ENCODE data around the gene EXD3. TPM values are rescaled to one million over a fixed set of nuclear protein-coding genes. Genes with fewer than 3 reads are reported as not detected.

EXD3 gene
- total RNA-seq, 1 donor from 2014 or later: 9.2 TPM

DNA sequence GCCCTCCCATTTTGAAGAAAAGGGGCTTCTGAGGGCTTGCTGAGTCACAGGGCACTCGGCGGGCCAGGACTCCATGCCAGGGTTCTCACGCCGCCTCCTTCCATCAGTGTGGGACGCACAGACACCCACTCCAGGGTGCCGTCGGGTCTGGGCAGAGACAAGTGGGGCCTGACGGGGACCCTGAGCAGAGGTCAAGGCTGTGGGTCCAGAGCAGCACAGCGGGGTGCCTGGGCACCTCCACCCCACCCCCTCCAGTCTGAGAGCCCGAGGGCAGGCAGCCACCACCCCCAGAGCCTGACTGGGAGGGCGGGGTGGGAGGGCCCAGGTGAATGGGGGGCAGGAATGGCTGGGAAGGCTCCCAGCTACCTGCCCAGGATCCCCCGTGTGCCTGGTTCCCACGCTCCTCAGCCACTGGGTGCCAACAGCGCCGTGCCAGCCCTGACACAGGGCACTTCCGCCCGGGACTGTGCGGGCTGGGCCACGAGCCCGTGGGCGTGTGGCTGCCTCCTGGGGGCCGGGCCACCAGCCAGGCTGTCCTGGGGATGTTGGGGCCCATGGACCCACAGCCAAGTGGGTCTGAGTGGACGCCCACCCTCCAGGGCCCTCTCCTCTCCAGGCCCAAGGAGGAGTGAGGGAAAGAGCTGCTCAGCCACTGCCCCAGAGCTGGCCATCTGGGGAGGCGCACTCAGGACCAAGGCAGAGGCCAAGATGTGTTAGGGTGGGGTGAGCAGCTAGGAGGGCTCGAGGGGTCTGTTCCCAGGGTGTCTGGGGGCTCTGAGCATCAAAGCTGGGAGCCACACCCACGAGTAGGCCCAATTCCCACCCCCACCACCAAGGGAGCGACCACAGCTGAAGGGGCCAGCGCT, 110.7 kb downstream of the EXD3 start:
- intact Hi-C loops (cut with micrococcal nuclease): no loop called here
- TF ChIP-seq CTCF (IDR thresholded peaks at IDR 0.05; ENCODE audit: borderline replicate concordance): no peak
- no peaks in the 10 kb centered on the region for H3K36me3 ChIP-seq
- peak; percentile 12 for DNase-seq
- H3K27ac ChIP-seq (replicated peaks): peak overlapping the region; percentile 8
- peaks cover 36% of the 10 kb centered on the region for H3K27me3 ChIP-seq (ENCODE audit: low read depth)
- H3K4me3 ChIP-seq: no peak overlapping the region
- peaks cover 32% of the 10 kb centered on the region for H3K4me1 ChIP-seq
- H3K9me3 ChIP-seq (replicated peaks): no peaks in the 10 kb centered on the region

DNA sequence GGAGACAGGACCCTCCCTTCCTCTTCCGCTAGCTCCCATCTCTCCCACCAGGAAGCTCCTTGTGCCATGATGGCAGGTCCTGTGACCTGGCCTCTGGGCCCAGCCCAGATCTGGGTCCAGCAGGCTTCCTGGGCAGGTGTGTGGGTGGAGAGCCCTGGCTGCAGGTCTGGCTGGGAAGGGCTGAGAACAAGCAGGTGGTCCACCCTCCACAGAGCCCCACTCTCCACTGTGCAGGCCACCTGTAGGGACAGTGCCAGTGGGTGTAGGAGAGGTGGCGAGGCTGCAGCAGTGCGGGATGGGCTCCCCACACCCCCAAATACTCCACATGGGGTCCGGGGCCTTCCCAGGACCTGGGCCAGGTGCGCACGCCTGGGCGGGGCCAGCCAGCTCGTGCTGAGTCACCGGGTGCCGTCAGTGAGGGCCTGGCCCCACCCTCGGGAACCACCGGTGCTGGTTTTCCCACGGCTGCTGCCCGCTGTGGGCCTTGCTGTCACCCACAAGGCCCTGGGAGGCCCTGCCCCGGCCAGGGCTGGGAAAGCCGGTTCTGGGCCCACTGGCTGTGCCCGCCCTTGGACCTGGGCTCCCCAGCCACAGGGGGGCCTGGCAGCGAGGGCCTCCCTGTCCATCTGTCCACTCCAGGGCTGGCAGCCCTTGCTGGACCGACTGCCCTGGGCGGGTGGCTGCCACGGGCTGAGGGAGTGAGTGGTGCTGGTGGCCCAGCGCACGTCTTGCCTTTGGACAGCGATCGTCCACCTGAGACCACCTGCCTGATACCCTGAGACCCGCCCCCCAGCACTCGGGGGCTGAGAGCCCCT, 111.6 kb downstream of the EXD3 start:
- Histone ChIP-seq H3K4me3 (no peak overlapping the region), H3K9me3 (replicated peaks) (no peaks in the 10 kb centered on the region), H3K36me3 (no peaks in the 10 kb centered on the region), H3K27me3 (ENCODE audit: low read depth) (peaks cover 36% of the 10 kb centered on the region), H3K27ac (replicated peaks) (peak overlapping the region; percentile 8), H3K4me1 (peaks cover 32% of the 10 kb centered on the region)
- intact Hi-C loops (cut with micrococcal nuclease): no loop called here
- DNase-seq: peak; percentile 13
- TF ChIP-seq CTCF (IDR thresholded peaks at IDR 0.05; ENCODE audit: borderline replicate concordance): no peak

- H3K36me3 ChIP-seq: no peaks in the 10 kb centered on the region
- TF ChIP-seq CTCF (IDR thresholded peaks at IDR 0.05; ENCODE audit: borderline replicate concordance): no peak
- H3K4me1 ChIP-seq: peaks cover 32% of the 10 kb centered on the region
- H3K9me3 ChIP-seq (replicated peaks): no peaks in the 10 kb centered on the region
- intact Hi-C loops (cut with micrococcal nuclease): no loop called here
- H3K27me3 ChIP-seq (ENCODE audit: low read depth): peaks cover 36% of the 10 kb centered on the region
- no peak overlapping the region for H3K4me3 ChIP-seq
- DNase-seq: peak; percentile 12
- no peak overlapping the region for H3K27ac ChIP-seq (replicated peaks)
Observed at GRCh38 chr9:137310189-137311052, 112.5 kb downstream of the EXD3 start.

- peaks cover 32% of the 10 kb centered on the region for H3K4me1 ChIP-seq
- intact Hi-C loops (cut with micrococcal nuclease): no loop called here
- H3K27me3 ChIP-seq (ENCODE audit: low read depth): peaks cover 37% of the 10 kb centered on the region
- no peaks in the 10 kb centered on the region for H3K36me3 ChIP-seq
- no peak for TF ChIP-seq CTCF (IDR thresholded peaks at IDR 0.05; ENCODE audit: borderline replicate concordance)
- DNase-seq: peak; percentile 11
- no peak overlapping the region for H3K4me3 ChIP-seq
- no peak overlapping the region for H3K27ac ChIP-seq (replicated peaks)
- no peaks in the 10 kb centered on the region for H3K9me3 ChIP-seq (replicated peaks)
Observed at GRCh38 chr9:137309368-137310188, 113.4 kb downstream of the EXD3 start.

Measured in left ventricle myocardium inferior (tissue), 1 donor.